DMS79 (cell line): ENCODE measurements around the gene DOC2B.
"Not testable (repeated sequence)": the region's sequence is repeated elsewhere in the genome, so short reads cannot be mapped to it uniquely, and the experiment has no call there.

ENCODE experiments used
- DNase-seq: peaks from one replicate; lab custom pipeline; 2025; lab: John Stamatoyannopoulos, UW

The DOC2B gene

GRCh38 chr17:144936-145670, 36.3 kb downstream of the DOC2B start:
- DNase-seq: no peak

- no peak for DNase-seq
Measured at GRCh38 chr17:143785-144281, 37.6 kb downstream of the DOC2B start.

- DNase-seq: no peak
Measured at GRCh38 chr17:142876-143784, 38.3 kb downstream of the DOC2B start.

DNA sequence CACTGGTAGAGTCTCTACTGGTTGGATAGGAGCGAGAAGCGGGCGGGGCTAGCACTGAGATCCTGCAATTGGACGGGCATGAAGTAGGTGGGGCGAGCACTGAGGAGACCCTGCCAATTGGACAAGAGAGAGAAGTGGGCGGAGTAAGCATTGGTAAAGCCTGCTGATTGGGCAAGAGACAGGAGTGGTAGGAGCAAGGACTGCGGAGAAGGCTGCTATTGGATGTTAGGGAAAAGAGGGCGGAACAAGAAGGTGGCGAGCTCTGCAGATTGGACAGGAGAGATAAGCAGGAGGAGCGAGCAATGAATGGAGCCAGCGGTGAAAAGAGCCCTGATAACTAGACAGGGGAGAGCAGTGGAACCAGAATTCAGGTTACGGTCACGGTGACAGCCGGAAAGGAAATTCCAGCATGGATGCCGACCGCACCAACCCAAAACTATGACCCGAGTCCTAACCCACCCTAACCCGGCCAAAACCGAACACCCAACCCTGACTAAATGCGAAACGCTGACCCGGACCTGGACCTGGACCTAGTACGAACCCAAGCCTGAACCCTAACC, 39.3 kb downstream of the DOC2B start:
- no peak for DNase-seq

DNA sequence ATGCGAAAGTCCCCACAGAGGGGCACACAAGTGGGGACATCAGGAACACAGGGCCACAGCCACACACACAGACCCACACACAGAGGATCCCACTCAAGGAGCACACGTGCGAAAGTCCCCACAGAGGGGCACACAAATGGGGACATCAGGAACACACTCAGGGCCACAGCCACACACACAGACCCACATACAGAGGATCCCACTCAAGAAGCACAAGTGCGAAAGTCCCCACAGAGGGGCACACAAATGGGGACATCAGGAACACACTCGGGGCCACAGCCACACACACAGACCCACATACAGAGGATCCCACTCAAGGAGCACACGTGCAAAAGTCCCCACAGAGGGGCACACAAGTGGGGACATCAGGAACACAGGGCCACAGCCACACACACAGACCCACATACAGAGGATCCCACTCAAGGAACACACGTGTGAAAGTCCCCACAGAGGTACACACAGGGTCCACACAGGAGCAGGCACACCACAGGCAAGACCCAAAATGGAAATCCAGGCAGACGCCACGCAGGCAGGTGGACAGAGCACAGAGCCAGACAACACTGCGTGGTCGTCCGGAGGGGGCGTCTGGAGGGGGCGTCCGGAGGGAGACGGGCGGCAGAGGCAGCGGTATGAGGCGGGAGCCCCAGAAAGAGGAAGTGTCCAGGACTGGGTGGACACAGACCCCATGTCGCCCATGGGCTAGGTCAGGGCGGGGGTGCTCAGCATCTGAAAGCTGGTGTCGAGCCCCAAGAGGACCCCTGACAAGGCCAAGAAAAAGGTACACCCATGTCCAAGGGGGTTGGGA, 41.8 kb downstream of the DOC2B start:
- not testable (repeated sequence) for DNase-seq

DNA sequence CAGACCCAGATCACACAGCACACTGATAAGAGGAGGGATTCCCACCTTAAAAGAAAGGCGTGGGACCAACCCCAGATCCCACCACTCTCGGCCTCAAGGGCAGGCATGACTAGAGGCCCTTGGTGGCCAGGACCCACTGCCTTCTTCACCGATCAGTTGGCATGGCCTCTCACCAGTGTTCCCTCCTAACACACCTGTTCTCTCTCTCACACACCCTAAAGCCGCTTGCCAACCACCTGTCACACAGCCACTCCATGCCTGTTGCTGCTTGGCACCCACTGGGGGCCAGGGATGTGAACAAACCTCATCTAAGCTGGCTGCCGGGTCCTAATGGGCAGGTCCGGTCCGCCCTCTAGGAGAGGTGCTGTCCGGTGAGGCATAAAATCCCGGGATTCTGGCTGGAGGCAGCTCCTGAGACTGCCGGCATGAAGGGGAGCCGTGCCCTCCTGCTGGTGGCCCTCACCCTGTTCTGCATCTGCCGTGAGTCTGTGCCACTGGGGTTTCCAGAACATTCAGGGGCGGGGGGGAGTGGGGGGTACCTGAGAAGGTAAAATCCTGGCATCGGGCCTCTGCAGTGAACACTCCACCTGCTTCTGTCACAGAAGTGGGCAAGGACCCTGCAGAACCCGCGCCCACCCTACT, 44.2 kb downstream of the DOC2B start, which contains the start of gene SCGB1C2:
Gene SCGB1C2 (plus strand): TSS at position 404 of the 642 bp plus-strand sequence. CDS start 22 bp downstream, at position 426.
- not testable (repeated sequence) for DNase-seq

GRCh38 chr17:136531-136930, 44.9 kb downstream of the DOC2B start:
- not testable (repeated sequence) for DNase-seq

- not testable (repeated sequence) for DNase-seq
Measured at GRCh38 chr17:135895-136294, 45.6 kb downstream of the DOC2B start.

DNA sequence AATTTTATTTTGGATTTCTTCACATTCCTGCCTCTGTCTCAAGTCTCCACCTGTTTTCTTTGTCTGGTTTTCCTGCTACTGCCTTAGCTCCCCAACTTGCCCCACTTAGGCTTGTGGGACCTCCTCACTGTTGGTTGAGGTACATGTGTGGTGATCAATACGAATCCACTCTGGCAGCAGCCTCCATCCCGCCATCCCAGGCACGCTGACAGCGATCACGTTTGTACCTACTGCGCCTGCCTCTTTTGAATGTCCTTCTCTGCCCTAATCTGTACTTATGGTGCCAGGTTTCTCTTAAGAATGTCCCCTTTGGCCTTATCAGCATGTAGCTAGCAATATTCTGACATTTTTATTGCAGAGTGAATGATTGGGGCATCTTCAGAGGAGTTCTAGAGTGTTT, 46.4 kb downstream of the DOC2B start:
- not testable (repeated sequence) for DNase-seq

DNA sequence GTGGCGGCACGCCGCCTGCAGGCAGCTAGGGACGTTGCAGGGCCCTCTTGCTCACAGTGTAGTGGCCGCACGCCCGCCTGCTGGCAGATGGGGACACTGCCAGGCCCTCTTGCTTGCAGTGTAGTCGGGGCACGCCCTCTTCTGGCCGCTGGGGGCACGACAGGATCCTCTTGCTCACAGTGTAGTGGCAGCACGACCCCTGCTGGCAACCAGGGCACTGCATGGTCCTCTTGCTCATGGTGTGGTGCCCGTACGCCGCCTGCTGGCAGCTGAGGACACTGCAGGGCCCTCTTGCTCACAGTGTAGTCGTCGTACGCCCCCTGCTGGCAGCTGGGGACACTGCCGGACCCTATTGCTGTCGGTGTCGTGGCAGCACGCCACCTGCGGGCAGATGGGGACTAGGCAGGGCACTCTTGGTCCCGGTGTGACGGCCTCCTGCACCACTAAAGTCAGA, 47.1 kb downstream of the DOC2B start:
- not testable (repeated sequence) for DNase-seq

DNA sequence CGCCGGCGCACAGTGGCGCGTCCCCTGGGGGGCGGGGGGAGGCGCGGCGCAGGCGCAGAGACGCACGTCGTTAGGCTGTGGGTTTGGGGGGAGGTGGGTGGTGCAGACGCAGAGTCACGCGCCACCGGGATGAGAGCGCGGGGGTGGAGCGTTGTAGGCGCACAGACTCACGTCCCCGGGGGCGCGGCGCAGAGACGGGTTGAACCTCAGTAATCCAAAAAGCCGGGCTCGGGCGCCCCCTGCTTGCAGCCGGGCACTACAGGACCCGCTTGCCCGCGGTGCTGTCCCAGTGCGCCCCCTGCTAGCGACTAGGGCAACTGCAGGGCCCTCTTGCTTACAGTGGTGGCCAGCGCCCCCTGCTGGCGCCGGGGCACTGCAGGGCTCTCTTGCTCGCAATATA, 47.5 kb downstream of the DOC2B start:
- not testable (repeated sequence) for DNase-seq

GRCh38 chr17:118339-118917, 63.0 kb downstream of the DOC2B start:
- not testable (repeated sequence) for DNase-seq

DNA sequence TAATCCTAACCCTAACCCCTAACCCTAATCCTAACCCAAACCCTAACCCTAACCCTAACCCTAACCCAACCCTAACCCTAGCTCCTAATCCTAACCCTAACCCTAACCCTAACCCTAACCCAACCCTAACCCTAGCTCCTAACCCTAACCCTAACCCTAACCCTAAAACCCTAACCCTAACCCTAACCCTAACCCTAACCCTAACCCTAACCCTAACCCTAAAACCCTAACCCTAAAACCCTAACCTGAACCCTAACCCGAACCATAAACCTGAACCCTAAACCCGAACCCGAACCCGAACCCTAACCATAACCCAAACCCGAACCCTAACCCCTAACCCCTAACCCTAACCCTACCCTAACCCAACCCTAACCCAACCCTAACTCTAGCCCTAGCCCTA, 68.3 kb downstream of the DOC2B start:
- DNase-seq: not testable (repeated sequence)
